Fibroblast of the aortic adventitia (primary cell): ENCODE measurements around the gene LSM4. TPM values are rescaled to one million over a fixed set of nuclear protein-coding genes. Genes with fewer than 3 reads are reported as not detected.

ENCODE experiments used
- DNase-seq: peaks from one replicate; pipeline ENCODE4 v3.0.0-alpha.2; 2010; ENCODE audit warnings: low read depth
- H3K4me3 ChIP-seq: 2 replicates; pipeline ENCODE4 v1.5.1; 2011; ENCODE audit warnings: low read depth, mild to moderate bottlenecking, control low read depth, low read length, moderate library complexity
- CTCF ChIP-seq: IDR thresholded peaks from 2 replicates; pipeline ENCODE4 v1.5.1; 2011; ENCODE audit warnings: mild to moderate bottlenecking, low read length, control low read depth, inconsistent platforms; ENCODE audit not compliant: insufficient read depth
- small RNA-seq: library from RNA; depleted of rRNA; stranded (forward); fragments of <200 nt; gene quantifications from one replicate; pipeline ENCODE3, GENCODE V24; 2012
- total RNA-seq: library from RNA; depleted of rRNA; stranded (reverse); fragments of >200 nt; gene quantifications from 2 replicates; pipeline ENCODE4 v1.2.3, GENCODE V29; 2012; ENCODE audit warnings: low replicate concordance

The LSM4 gene
- total RNA-seq, 1 donor: 113 TPM

GRCh38 chr19:18257503-18258470 lies 65.1 kb downstream of the LSM4 start:
- no peak for DNase-seq
- H3K4me3 ChIP-seq: no peak overlapping the region

More at GRCh38 chr19:18257503-18258470, 65.1 kb downstream of the LSM4 start:
- TF ChIP-seq CTCF: no peak

Small RNA genes within 50 kb of the gene (small RNA-seq; reads per million reads assigned to genes)
- gene MIR3188 (not detected), gene RN7SL513P (not detected), gene RPL39P38 (not detected)

Other genes starting within 250 kb of the LSM4 start
- not detected in 2 replicates for gene IL12RB1, start 236.1 kb downstream of the LSM4 start, total RNA-seq
- gene MAST3, start 225.3 kb downstream of the LSM4 start, total RNA-seq: 2.4 and 3.1 TPM in 2 replicates
- gene PIK3R2, start 169.9 kb downstream of the LSM4 start, total RNA-seq: 36.7 and 41.3 TPM in 2 replicates
- gene IFI30, start 149.3 kb downstream of the LSM4 start, total RNA-seq: 0.90 and 23.1 TPM in 2 replicates
- gene MPV17L2, start 129.9 kb downstream of the LSM4 start, total RNA-seq: 4.4 and 11.7 TPM in 2 replicates
- gene RAB3A, start 119.0 kb downstream of the LSM4 start, total RNA-seq: 2.8 TPM in 1 of 2 replicates, not detected in the other
- not detected in 2 replicates for gene PDE4C, start 96.6 kb downstream of the LSM4 start, total RNA-seq
- gene IQCN, start 48.6 kb downstream of the LSM4 start, total RNA-seq: 1.5 and 4.4 TPM in 2 replicates
- gene JUND, start 41.5 kb downstream of the LSM4 start, total RNA-seq: 61.9 and 85.6 TPM in 2 replicates
- gene PGPEP1, start 17.5 kb upstream of the LSM4 start, total RNA-seq: 9.6 and 27.2 TPM in 2 replicates
- 23.8 and 27.6 TPM in 2 replicates for gene GDF15, start 63.1 kb upstream of the LSM4 start, total RNA-seq
- 0.09 TPM in 1 of 2 replicates, not detected in the other for gene LRRC25, start 74.5 kb upstream of the LSM4 start, total RNA-seq
- gene SSBP4, start 96.3 kb upstream of the LSM4 start, total RNA-seq: 66.7 and 76.4 TPM in 2 replicates
- gene ISYNA1, start 115.1 kb upstream of the LSM4 start, total RNA-seq: 6.3 and 42.1 TPM in 2 replicates
- 6.5 and 10.9 TPM in 2 replicates for gene ELL, start 199.0 kb upstream of the LSM4 start, total RNA-seq
- gene FKBP8, start 220.5 kb upstream of the LSM4 start, total RNA-seq: 246 and 2,205 TPM in 2 replicates
- 21.3 and 109 TPM in 2 replicates for gene KXD1, start 234.8 kb upstream of the LSM4 start, total RNA-seq
- 496 and 1,084 TPM in 2 replicates for gene UBA52, start 248.8 kb upstream of the LSM4 start, total RNA-seq